ENCODE results near the gene SLITRK4.

GRCh38 chrX:143669395-143669794 lies 33.5 kb upstream of the SLITRK4 start:
- TF ChIP-seq CTCF (IDR thresholded peaks at IDR 0.05) (no peak), POLR2A (IDR thresholded peaks at IDR 0.05) (no peak)
